A549 (cell line): ENCODE data around the gene IRAK1.

Source experiments
- CEBPB ChIP-seq, 2 experiments: fragments of >200 bp in 1 of 2; sonication (Bioruptor Twin) in 1 of 2; formaldehyde crosslinking in 1 of 2; IDR thresholded peaks; 2 replicates each; pipeline ENCODE4 v1.6.1; 2012 to 2016
- ELK1 ChIP-seq: fragments of 150-350 bp; IDR thresholded peaks from 2 replicates; pipeline ENCODE4 v1.6.1; 2014; ENCODE audit warnings: low read depth, mild to moderate bottlenecking, low read length
- EP300 ChIP-seq, 2 experiments: fragments of >200 bp; sonication (Bioruptor Twin); formaldehyde crosslinking; IDR thresholded peaks; 2 replicates in 1 of 2; 3 replicates in 1 of 2; pipeline ENCODE4 v1.6.1; 2016 to 2017
- FOSL2 ChIP-seq, 2 experiments: fragments of 450-650 bp in 1 of 2; fragments of >200 bp in 1 of 2; sonication (Bioruptor Twin) in 1 of 2; formaldehyde crosslinking; IDR thresholded peaks; 2 replicates each; pipeline versions ENCODE4 v1.5.0 to v1.6.1; 2016 to 2020; ENCODE audit warnings: mild to moderate bottlenecking in 1 of 2, moderate library complexity in 1 of 2
- RAD21 ChIP-seq, 2 experiments: fragments of >200 bp in 1 of 2; sonication (Bioruptor Twin) in 1 of 2; formaldehyde crosslinking in 1 of 2; IDR thresholded peaks in 1 of 2; conservative IDR thresholded peaks in 1 of 2; 2 replicates in 1 of 2; 3 replicates in 1 of 2; pipeline ENCODE4 v1.6.1; 2012 to 2018; ENCODE audit warnings: inconsistent platforms in 1 of 2
- RCOR1 ChIP-seq: fragments of 150-350 bp; IDR thresholded peaks from 2 replicates; pipeline ENCODE4 v1.6.1; 2014; ENCODE audit warnings: antibody characterized with exemption, low read length, low read depth
- RFX5 ChIP-seq: fragments of 450-650 bp; IDR thresholded peaks from 2 replicates; pipeline ENCODE4 v1.7.1; 2014; ENCODE audit warnings: antibody characterized with exemption, mild to moderate bottlenecking, moderate library complexity
- TF ChIP-seq, protein P1 (sequence below): fragments of >200 bp; sonication (Bioruptor Twin); formaldehyde crosslinking; IDR thresholded peaks from 3 replicates; pipeline ENCODE4 v1.5.1; 2016

DNA sequence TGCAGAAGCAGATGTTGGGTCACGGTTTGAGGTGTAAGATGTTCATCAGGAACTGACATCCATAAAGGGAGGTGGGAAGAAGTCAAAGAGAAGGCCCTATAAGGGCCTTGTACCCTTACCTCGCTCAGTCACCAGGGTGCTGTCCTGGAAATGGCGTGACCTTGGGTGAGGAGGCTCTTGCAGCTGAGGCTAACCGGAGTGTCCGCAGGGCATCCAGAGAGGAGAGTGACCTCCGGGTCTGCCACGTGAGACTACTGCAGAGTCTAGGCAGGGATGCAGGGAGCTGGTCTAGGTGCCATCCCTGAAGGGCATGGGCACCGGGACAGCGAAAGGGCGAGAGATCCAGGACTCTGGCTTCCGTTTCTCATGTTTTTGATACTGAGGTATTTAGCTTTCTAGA lies 28.7 kb upstream of the IRAK1 start:
- TF ChIP-seq EP300 (IDR thresholded peaks at IDR 0.05): no peak
- TF ChIP-seq, protein P1, sequence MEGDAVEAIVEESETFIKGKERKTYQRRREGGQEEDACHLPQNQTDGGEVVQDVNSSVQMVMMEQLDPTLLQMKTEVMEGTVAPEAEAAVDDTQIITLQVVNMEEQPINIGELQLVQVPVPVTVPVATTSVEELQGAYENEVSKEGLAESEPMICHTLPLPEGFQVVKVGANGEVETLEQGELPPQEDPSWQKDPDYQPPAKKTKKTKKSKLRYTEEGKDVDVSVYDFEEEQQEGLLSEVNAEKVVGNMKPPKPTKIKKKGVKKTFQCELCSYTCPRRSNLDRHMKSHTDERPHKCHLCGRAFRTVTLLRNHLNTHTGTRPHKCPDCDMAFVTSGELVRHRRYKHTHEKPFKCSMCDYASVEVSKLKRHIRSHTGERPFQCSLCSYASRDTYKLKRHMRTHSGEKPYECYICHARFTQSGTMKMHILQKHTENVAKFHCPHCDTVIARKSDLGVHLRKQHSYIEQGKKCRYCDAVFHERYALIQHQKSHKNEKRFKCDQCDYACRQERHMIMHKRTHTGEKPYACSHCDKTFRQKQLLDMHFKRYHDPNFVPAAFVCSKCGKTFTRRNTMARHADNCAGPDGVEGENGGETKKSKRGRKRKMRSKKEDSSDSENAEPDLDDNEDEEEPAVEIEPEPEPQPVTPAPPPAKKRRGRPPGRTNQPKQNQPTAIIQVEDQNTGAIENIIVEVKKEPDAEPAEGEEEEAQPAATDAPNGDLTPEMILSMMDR: no peak
- no peak for TF ChIP-seq FOSL2 (IDR thresholded peaks at IDR 0.05)
- no peak for TF ChIP-seq FOSL2 (CRISPR knock-in tag; IDR thresholded peaks at IDR 0.05)
- no peak for TF ChIP-seq RAD21 (conservative IDR thresholded peaks at IDR 0.05 in 1 of 2, IDR thresholded peaks at IDR 0.05 in 1 of 2)
- TF ChIP-seq RFX5: no peak
- no peak for TF ChIP-seq CEBPB (IDR thresholded peaks at IDR 0.05)
- TF ChIP-seq RCOR1: no peak
- no peak for TF ChIP-seq ELK1
